Glutamatergic neuron (in vitro differentiated cells): ENCODE data around the gene ARHGEF18. TPM values are rescaled to one million over a fixed set of nuclear protein-coding genes. Genes with fewer than 3 reads are reported as not detected.
"Not testable (repeated sequence)": the region's sequence is repeated elsewhere in the genome, so short reads cannot be mapped to it uniquely, and the experiment has no call there.

ENCODE experiments used
- DNase-seq: peaks from one replicate; pipeline ENCODE4 v3.0.0; 2022
- H3K27ac Mint-ChIP-seq: one replicate; pipeline ENCODE4 v1.8.0; 2020; ENCODE audit warnings: mild to moderate bottlenecking, mixed read lengths, inconsistent platforms; ENCODE audit not compliant: unreplicated experiment
- H3K27me3 Mint-ChIP-seq: one replicate; pipeline ENCODE4 v1.8.0; 2020; ENCODE audit warnings: mild to moderate bottlenecking, moderate library complexity, mixed read lengths, inconsistent platforms; ENCODE audit not compliant: unreplicated experiment
- H3K36me3 Mint-ChIP-seq: one replicate; pipeline ENCODE4 v1.8.0; 2020; ENCODE audit warnings: mild to moderate bottlenecking, mixed read lengths, inconsistent platforms; ENCODE audit not compliant: unreplicated experiment
- H3K4me1 Mint-ChIP-seq: one replicate; pipeline ENCODE4 v1.8.0; 2020; ENCODE audit warnings: mild to moderate bottlenecking, low read depth, mixed read lengths, inconsistent platforms; ENCODE audit not compliant: unreplicated experiment
- H3K4me3 Mint-ChIP-seq: one replicate; pipeline ENCODE4 v1.8.0; 2020; ENCODE audit warnings: mild to moderate bottlenecking, mixed read lengths, inconsistent platforms; ENCODE audit not compliant: unreplicated experiment
- H3K9me3 Mint-ChIP-seq: one replicate; pipeline ENCODE4 v1.8.0; 2020; ENCODE audit warnings: mild to moderate bottlenecking, moderate library complexity, mixed read lengths, inconsistent platforms; ENCODE audit not compliant: unreplicated experiment
- total RNA-seq: library from RNA; stranded (reverse); fragmentation: NEBNext Ultra II Directional; extraction: Animal tissue kit (Norgen Biotek cat#: 25700); gene quantifications from one replicate; pipeline ENCODE4 v1.2.1, GENCODE V29; 2021; ENCODE audit not compliant: unreplicated experiment
- TF ChIP-seq, protein P1 (sequence below): fragments of 200-600 bp; sonication (generic); IDR thresholded peaks from one replicate; pipeline ENCODE4 v1.5.0; 2021; ENCODE audit not compliant: partially characterized antibody, unreplicated experiment

The ARHGEF18 gene
- total RNA-seq, 1 donor from 2014 or later: 44.1 TPM

- no peak overlapping the region for H3K4me3 Mint-ChIP-seq
- peaks cover 10% of the 10 kb centered on the region for H3K27me3 Mint-ChIP-seq
- peaks cover 11% of the 10 kb centered on the region for H3K9me3 Mint-ChIP-seq
- no peaks in the 10 kb centered on the region for H3K36me3 Mint-ChIP-seq
- no peak for DNase-seq
- TF ChIP-seq, protein P1, sequence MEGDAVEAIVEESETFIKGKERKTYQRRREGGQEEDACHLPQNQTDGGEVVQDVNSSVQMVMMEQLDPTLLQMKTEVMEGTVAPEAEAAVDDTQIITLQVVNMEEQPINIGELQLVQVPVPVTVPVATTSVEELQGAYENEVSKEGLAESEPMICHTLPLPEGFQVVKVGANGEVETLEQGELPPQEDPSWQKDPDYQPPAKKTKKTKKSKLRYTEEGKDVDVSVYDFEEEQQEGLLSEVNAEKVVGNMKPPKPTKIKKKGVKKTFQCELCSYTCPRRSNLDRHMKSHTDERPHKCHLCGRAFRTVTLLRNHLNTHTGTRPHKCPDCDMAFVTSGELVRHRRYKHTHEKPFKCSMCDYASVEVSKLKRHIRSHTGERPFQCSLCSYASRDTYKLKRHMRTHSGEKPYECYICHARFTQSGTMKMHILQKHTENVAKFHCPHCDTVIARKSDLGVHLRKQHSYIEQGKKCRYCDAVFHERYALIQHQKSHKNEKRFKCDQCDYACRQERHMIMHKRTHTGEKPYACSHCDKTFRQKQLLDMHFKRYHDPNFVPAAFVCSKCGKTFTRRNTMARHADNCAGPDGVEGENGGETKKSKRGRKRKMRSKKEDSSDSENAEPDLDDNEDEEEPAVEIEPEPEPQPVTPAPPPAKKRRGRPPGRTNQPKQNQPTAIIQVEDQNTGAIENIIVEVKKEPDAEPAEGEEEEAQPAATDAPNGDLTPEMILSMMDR: no peak
- H3K27ac Mint-ChIP-seq: no peak overlapping the region
- H3K4me1 Mint-ChIP-seq: no peaks in the 10 kb centered on the region
These were observed 19.7 kb downstream of the ARHGEF18 start for GRCh38 chr19:7368456-7368855.

GRCh38 chr19:7368866-7369265 is 20.1 kb downstream of the ARHGEF18 start:
- H3K4me3 Mint-ChIP-seq, H3K27ac Mint-ChIP-seq, DNase-seq, H3K4me1 Mint-ChIP-seq, H3K27me3 Mint-ChIP-seq, H3K36me3 Mint-ChIP-seq, H3K9me3 Mint-ChIP-seq: not testable (repeated sequence)

DNA sequence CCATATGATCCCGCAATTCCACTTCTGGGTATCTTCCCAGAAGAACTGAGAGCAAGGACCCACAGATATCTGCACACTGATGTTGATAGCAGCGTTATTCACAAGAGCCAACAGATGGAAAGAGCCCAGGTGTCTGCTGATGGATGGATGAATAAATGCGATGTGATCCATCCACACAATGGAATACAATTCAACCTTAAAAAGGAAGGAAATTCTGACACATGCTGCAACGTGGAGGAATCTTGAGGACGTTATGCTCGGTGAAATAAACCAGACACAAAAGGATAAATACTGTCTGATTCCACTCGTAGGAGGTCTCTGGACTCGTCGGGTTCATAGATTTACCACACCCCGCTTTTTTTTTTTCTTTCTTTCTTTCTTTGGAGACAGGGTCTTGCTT is 21.8 kb downstream of the ARHGEF18 start:
- TF ChIP-seq, protein P1: no peak

DNA sequence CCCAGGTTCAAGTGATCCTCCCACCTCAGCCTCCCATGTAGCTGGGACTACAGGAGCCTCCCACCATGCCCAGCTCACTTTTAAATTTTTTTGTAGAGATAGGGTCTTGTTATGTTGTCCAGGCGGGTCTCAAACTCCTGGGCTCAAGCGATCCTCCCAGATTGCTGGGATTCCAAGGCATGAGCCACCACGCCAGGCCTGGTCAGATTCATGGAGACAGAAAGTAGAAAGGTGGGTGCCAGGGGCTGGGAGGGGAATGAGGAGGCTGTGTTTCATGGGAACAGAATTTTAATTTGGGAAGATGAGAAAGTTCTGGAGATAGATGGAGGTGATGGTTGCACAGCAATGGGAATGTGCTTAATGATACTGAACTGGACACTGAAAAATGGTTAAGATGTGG is 22.3 kb downstream of the ARHGEF18 start:
- TF ChIP-seq, protein P1: no peak
- Mint-ChIP-seq H3K4me1 (no peaks in the 10 kb centered on the region), H3K36me3 (no peaks in the 10 kb centered on the region), H3K27ac (no peak overlapping the region), H3K9me3 (peaks cover 3% of the 10 kb centered on the region), H3K4me3 (no peak overlapping the region), H3K27me3 (peaks cover 3% of the 10 kb centered on the region)
- no peak for DNase-seq

More for the DNA sequence above, 21.8 kb downstream of the ARHGEF18 start:
- H3K36me3 Mint-ChIP-seq: no peaks in the 10 kb centered on the region
- H3K27ac Mint-ChIP-seq: no peak overlapping the region
- peaks cover 5% of the 10 kb centered on the region for H3K9me3 Mint-ChIP-seq
- H3K27me3 Mint-ChIP-seq: peaks cover 4% of the 10 kb centered on the region
- no peaks in the 10 kb centered on the region for H3K4me1 Mint-ChIP-seq
- no peak overlapping the region for H3K4me3 Mint-ChIP-seq
- no peak for DNase-seq

GRCh38 chr19:7372810-7373209 is 24.1 kb downstream of the ARHGEF18 start:
- peaks cover 2% of the 10 kb centered on the region for H3K9me3 Mint-ChIP-seq
- no peak for DNase-seq
- no peak overlapping the region for H3K27ac Mint-ChIP-seq
- H3K36me3 Mint-ChIP-seq: no peaks in the 10 kb centered on the region
- no peak overlapping the region for H3K4me3 Mint-ChIP-seq
- no peaks in the 10 kb centered on the region for H3K4me1 Mint-ChIP-seq
- TF ChIP-seq, protein P1: no peak
- H3K27me3 Mint-ChIP-seq: peaks cover 5% of the 10 kb centered on the region

DNA sequence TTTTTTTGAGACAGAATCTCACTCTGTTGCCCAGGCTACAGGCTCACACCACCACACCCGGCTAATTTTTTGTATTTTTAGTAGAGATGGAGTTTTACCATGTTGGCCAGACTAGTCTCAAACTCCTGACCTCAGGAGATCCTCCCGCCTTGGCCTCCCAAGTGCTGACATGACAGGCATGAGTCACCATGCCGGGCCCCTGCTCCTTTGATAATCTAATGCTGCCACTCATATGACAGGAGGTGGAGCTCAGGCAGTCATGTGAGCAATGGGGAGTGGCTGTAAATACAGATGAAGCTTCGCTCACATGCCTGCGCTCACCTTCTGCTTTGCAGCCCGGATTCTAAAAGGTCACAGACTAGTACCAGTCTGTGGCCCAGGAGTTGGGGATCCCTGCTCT is 25.1 kb downstream of the ARHGEF18 start:
- Mint-ChIP-seq H3K9me3 (peaks cover 4% of the 10 kb centered on the region), H3K36me3 (no peaks in the 10 kb centered on the region), H3K27ac (no peak overlapping the region), H3K4me1 (no peaks in the 10 kb centered on the region), H3K27me3 (peaks cover 3% of the 10 kb centered on the region), H3K4me3 (no peak overlapping the region)
- TF ChIP-seq, protein P1: no peak
- DNase-seq: no peak
